PC-3 (cell line): ENCODE results near the gene B4GALT5. TPM values are rescaled to one million over a fixed set of nuclear protein-coding genes. Genes with fewer than 3 reads are reported as not detected.

ENCODE experiments used
- ATAC-seq: fragments of 200-7000 bp; cut with Tn5 transposase; 2 replicates; pipeline ENCODE4 v1.9.1; 2020; ENCODE audit warnings: mild to moderate bottlenecking, moderate library complexity
- BruUV-seq: library from RNA; stranded (reverse); fragments of 400-500 nt; replicated peaks from 2 replicates; lab custom pipeline; 2021; lab: Mats Ljungman, UMichigan
- CTCF ChIA-PET: fragments of 300-600 bp; sonication (Branson Sonifier 250); formaldehyde crosslinking; loops from one replicate; lab custom pipeline; 2022; ENCODE audit warnings: antibody characterized with exemption; lab: Charles Lee
- POLR2A ChIA-PET: fragments of 300-600 bp; sonication (Branson Sonifier 250); formaldehyde crosslinking; loops from one replicate; lab custom pipeline; 2022; ENCODE audit warnings: antibody characterized with exemption; ENCODE audit not compliant: unreplicated experiment; lab: Charles Lee
- DNase-seq: peaks from one replicate; pipeline ENCODE4 v3.0.0-alpha.2; 2015
- H2AFZ ChIP-seq: fragments of 300-600 bp; sonication (generic); 2 replicates; pipeline ENCODE4 v1.6.0; 2016; ENCODE audit warnings: antibody characterized with exemption, low read length
- H3F3A ChIP-seq: fragments of 300-600 bp; sonication (generic); one replicate; pipeline ENCODE4 v1.6.0; 2017; ENCODE audit warnings: antibody characterized with exemption, low read length, control low read depth, mild to moderate bottlenecking; ENCODE audit not compliant: unreplicated experiment
- H3K27ac ChIP-seq: fragments of 300-600 bp; sonication (generic); 2 replicates; pipeline ENCODE4 v1.5.1; 2016; ENCODE audit warnings: mild to moderate bottlenecking, low read length
- H3K27me3 ChIP-seq: fragments of 300-600 bp; sonication (generic); 2 replicates; pipeline ENCODE4 v1.6.1; 2016; ENCODE audit warnings: low read length, mixed read lengths
- H3K36me3 ChIP-seq: fragments of 300-600 bp; sonication (generic); 2 replicates; pipeline ENCODE4 v1.6.1; 2016; ENCODE audit warnings: low read depth, mixed run types, low read length, mixed read lengths
- H3K4me1 ChIP-seq: fragments of 300-600 bp; sonication (generic); 2 replicates; pipeline ENCODE4 v1.5.1; 2016; ENCODE audit warnings: low read length; ENCODE audit not compliant: insufficient read depth
- H3K4me2 ChIP-seq: fragments of 300-600 bp; sonication (generic); 2 replicates; pipeline ENCODE4 v1.6.0; 2016; ENCODE audit warnings: low read length
- H3K4me3 ChIP-seq: fragments of 300-600 bp; sonication (generic); 2 replicates; pipeline ENCODE4 v1.5.1; 2016; ENCODE audit warnings: mild to moderate bottlenecking, low read length, mixed read lengths
- H3K79me2 ChIP-seq: fragments of 300-600 bp; sonication (generic); 2 replicates; pipeline ENCODE4 v1.6.1; 2017; ENCODE audit warnings: low read length, mixed read lengths
- H3K9ac ChIP-seq: fragments of 300-600 bp; sonication (generic); 2 replicates; pipeline ENCODE4 v1.6.0; 2016; ENCODE audit warnings: mild to moderate bottlenecking, low read length
- H3K9me2 ChIP-seq: fragments of 300-600 bp; sonication (generic); replicated peaks from 2 replicates; pipeline ENCODE4 v1.6.1; 2016; ENCODE audit warnings: mixed run types, low read length, mixed read lengths
- H3K9me3 ChIP-seq: fragments of 300-600 bp; sonication (generic); 2 replicates; pipeline ENCODE4 v1.6.1; 2016; ENCODE audit warnings: low read length, mixed read lengths
- H4K20me1 ChIP-seq: fragments of 300-600 bp; sonication (generic); 2 replicates; pipeline ENCODE4 v1.6.1; 2016; ENCODE audit warnings: low read length, mixed read lengths
- EZH2 ChIP-seq: fragments of 300-600 bp; sonication (generic); IDR thresholded peaks from one replicate; pipeline ENCODE4 v1.6.1; 2017; ENCODE audit warnings: antibody characterized with exemption, mild to moderate bottlenecking, low read length; ENCODE audit not compliant: unreplicated experiment
- EZH2phosphoT487 ChIP-seq: fragments of 300-600 bp; sonication (generic); IDR thresholded peaks from 2 replicates; pipeline ENCODE4 v1.6.1; 2018; ENCODE audit warnings: mild to moderate bottlenecking, antibody characterized with exemption, low read length, borderline replicate concordance
- intact Hi-C: fragments of 100-400 bp; cut with micrococcal nuclease; formaldehyde crosslinking; loops from 2 replicates; pipeline ENCODE4 v1.9.0; 2023
- total RNA-seq: library from RNA; depleted of rRNA; stranded (reverse); fragments of >200 nt; gene quantifications from 2 replicates; pipeline ENCODE4 v1.2.3, GENCODE V29; 2014
- TF ChIP-seq, protein P1 (sequence below): fragments of 300-600 bp; sonication (generic); conservative IDR thresholded peaks from 2 replicates; pipeline ENCODE4 v1.5.1; 2017; ENCODE audit warnings: antibody characterized with exemption, low read depth, mild to moderate bottlenecking, low read length

B4GALT5 gene
- total RNA-seq, 1 experiment from 2014 or later = 18.1 TPM

GRCh38 chr20:49715466-49715865 is 1.8 kb upstream of the B4GALT5 start:
- Histone ChIP-seq H3K9ac (no peak overlapping the region), H3K79me2 (peaks cover 37% of the 10 kb centered on the region), H3K27ac (no peak overlapping the region), H3K9me3 (no peaks in the 10 kb centered on the region), H3K27me3 (no peaks in the 10 kb centered on the region), H3K9me2 (no peaks in the 10 kb centered on the region), H3K36me3 (no peaks in the 10 kb centered on the region), H3K4me3 (no peak overlapping the region), H3K4me2 (no peak overlapping the region), H3K4me1 (peaks cover 33% of the 10 kb centered on the region), H3F3A (no peaks in the 10 kb centered on the region), H4K20me1 (peaks cover 22% of the 10 kb centered on the region), H2AFZ (no peak overlapping the region)
- ChIA-PET CTCF (no interaction called here), POLR2A (no interaction called here)
- no TSS peak for BruUV-seq
- TF ChIP-seq EZH2phosphoT487 = no peak
- TF ChIP-seq, protein P1, sequence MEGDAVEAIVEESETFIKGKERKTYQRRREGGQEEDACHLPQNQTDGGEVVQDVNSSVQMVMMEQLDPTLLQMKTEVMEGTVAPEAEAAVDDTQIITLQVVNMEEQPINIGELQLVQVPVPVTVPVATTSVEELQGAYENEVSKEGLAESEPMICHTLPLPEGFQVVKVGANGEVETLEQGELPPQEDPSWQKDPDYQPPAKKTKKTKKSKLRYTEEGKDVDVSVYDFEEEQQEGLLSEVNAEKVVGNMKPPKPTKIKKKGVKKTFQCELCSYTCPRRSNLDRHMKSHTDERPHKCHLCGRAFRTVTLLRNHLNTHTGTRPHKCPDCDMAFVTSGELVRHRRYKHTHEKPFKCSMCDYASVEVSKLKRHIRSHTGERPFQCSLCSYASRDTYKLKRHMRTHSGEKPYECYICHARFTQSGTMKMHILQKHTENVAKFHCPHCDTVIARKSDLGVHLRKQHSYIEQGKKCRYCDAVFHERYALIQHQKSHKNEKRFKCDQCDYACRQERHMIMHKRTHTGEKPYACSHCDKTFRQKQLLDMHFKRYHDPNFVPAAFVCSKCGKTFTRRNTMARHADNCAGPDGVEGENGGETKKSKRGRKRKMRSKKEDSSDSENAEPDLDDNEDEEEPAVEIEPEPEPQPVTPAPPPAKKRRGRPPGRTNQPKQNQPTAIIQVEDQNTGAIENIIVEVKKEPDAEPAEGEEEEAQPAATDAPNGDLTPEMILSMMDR = no peak
- TF ChIP-seq EZH2 = no peak
- ATAC-seq (no peak), DNase-seq (no peak)
- intact Hi-C loops = no loop called here

DNA sequence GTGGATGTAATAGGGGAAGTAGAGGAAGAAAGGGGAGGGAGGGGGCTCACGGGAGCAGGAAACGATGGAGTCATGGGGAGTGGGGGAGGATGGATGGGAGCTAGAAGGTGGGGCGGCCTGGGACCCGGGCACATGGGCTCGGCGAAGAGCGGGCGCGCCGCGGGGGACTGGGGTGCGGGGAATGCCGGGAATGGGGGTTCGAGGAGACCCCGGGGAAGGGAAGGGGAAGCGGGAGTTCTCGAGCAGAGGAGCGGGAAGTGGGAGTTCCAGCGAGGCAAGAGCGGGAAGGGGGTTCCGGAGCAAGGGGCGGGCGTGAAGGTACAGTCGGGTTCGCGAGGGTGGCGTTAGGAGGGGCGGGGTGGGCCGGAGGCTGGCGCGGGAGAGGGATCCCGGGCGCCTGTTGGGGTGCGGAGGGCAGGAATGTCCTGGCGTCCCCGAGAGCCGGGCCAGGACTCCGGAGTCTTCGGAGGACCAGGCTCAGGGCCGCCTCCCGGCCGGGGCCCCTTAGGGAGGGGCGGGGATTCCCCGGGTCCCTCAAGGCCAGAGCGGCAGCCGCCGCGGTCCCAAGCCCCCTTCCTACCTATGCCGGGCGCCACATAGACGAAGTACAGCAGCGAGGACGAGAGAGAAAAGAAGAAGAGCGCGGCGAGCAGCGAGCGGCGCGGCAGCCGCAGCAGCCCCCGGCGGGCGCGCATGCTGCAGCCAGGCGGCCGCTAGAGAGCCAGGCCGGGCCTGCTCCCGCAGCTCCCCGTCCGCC is 504 bp downstream of the B4GALT5 start:
- Histone ChIP-seq H3K4me2 (peak overlapping the region; percentile 90), H3K4me3 (peak overlapping the region; percentile 87), H3K9me2 (no peaks in the 10 kb centered on the region), H3K9me3 (no peaks in the 10 kb centered on the region), H3F3A (no peaks in the 10 kb centered on the region), H3K9ac (peak overlapping the region; percentile 90), H2AFZ (peak overlapping the region; percentile 72), H3K36me3 (no peaks in the 10 kb centered on the region), H3K4me1 (peaks cover 32% of the 10 kb centered on the region), H3K27me3 (no peaks in the 10 kb centered on the region), H4K20me1 (peaks cover 25% of the 10 kb centered on the region), H3K27ac (peak overlapping the region; percentile 31), H3K79me2 (peaks cover 60% of the 10 kb centered on the region)
- ChIA-PET CTCF (no interaction called here), POLR2A (no interaction called here)
- peak; percentile 42 for ATAC-seq
- DNase-seq = no peak
- TF ChIP-seq, protein P1 = no peak
- TF ChIP-seq EZH2phosphoT487 = no peak
- no peak for TF ChIP-seq EZH2
- intact Hi-C loops = loop anchor here (5.0 kb wide), 1 partner anchor 36 kb away; no protein-coding TSS in a partner anchor
- BruUV-seq = no TSS peak

GRCh38 chr20:49712646-49712995 is 1.1 kb downstream of the B4GALT5 start:
- no peak for ATAC-seq
- Histone ChIP-seq H3K27me3 (no peaks in the 10 kb centered on the region), H3K79me2 (peaks cover 66% of the 10 kb centered on the region), H3K27ac (no peak overlapping the region), H3K9me3 (no peaks in the 10 kb centered on the region), H3K4me2 (peak overlapping the region; percentile 90), H4K20me1 (peaks cover 25% of the 10 kb centered on the region), H3K4me1 (peaks cover 26% of the 10 kb centered on the region), H3K9ac (peak overlapping the region; percentile 90), H3K4me3 (peak overlapping the region; percentile 87), H2AFZ (peak overlapping the region; percentile 72; the same call in 1 of the 2 replicates), H3K9me2 (no peaks in the 10 kb centered on the region), H3F3A (no peaks in the 10 kb centered on the region), H3K36me3 (no peaks in the 10 kb centered on the region)
- BruUV-seq = no TSS peak
- no peak for DNase-seq
- CTCF ChIA-PET = no interaction called here
- TF ChIP-seq EZH2phosphoT487 (no peak), EZH2 (no peak)
- TF ChIP-seq, protein P1 = no peak
- POLR2A ChIA-PET = no interaction called here
- intact Hi-C loops = loop anchor here (5.0 kb wide), 1 partner anchor 35 kb away; no protein-coding TSS in a partner anchor
